Measurements from ENCODE around the gene SLC1A2.

DNA sequence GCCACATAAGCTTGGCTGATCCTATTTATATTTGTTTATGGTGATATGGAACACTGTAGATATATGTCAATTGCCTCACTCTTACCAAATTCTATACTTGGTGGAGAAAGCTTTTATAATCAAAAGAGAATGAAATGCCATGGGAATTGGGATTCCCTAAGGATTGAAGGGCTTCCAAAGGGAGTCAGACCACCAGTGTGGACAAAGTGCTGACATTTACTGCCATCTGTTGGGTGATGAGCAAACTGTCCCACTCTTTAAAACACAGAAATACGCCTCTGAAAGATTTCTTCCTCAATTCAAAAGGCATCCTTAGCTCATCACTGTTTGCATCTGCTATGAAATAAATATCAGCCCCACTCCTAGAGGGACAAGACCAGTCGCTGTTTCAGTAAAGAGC, 7.1 kb downstream of the SLC1A2 start:
- TF ChIP-seq, protein P1, sequence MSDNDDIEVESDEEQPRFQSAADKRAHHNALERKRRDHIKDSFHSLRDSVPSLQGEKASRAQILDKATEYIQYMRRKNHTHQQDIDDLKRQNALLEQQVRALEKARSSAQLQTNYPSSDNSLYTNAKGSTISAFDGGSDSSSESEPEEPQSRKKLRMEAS (IDR thresholded peaks at IDR 0.05; ENCODE audit: insufficient read depth, insufficient read length) = no peak
- TF ChIP-seq, protein P2, sequence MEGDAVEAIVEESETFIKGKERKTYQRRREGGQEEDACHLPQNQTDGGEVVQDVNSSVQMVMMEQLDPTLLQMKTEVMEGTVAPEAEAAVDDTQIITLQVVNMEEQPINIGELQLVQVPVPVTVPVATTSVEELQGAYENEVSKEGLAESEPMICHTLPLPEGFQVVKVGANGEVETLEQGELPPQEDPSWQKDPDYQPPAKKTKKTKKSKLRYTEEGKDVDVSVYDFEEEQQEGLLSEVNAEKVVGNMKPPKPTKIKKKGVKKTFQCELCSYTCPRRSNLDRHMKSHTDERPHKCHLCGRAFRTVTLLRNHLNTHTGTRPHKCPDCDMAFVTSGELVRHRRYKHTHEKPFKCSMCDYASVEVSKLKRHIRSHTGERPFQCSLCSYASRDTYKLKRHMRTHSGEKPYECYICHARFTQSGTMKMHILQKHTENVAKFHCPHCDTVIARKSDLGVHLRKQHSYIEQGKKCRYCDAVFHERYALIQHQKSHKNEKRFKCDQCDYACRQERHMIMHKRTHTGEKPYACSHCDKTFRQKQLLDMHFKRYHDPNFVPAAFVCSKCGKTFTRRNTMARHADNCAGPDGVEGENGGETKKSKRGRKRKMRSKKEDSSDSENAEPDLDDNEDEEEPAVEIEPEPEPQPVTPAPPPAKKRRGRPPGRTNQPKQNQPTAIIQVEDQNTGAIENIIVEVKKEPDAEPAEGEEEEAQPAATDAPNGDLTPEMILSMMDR (IDR thresholded peaks at IDR 0.05; ENCODE audit: extremely low read depth in 1 of 2, insufficient read depth in 1 of 2, low read depth in 1 of 2, low read length in 2 of 2) = peak; percentile 9 to 34

Data from endothelial cell of umbilical vein (primary cell).